T-helper 2 cell treated with Interferon-gamma antibody and Interleukin-4, amounts not matched to agents 5 μg/mL and 100 μg/mL, for 36 hours (primary cell): Measurements from ENCODE around the gene BHMT2.

Experiments
- DNase-seq: peaks from one replicate; pipeline ENCODE4 v3.0.0; 2021; ENCODE audit warnings: low spot score
- H3K27ac Mint-ChIP-seq: one replicate; pipeline ENCODE4 v1.8.0; 2021; ENCODE audit warnings: mild to moderate bottlenecking, mixed read lengths
- H3K27me3 Mint-ChIP-seq: one replicate; pipeline ENCODE4 v1.8.0; 2021; ENCODE audit warnings: low read depth, mixed read lengths
- H3K36me3 Mint-ChIP-seq: one replicate; pipeline ENCODE4 v1.8.0; 2021; ENCODE audit warnings: low read depth, mixed read lengths
- H3K4me1 Mint-ChIP-seq: one replicate; pipeline ENCODE4 v1.8.0; 2021; ENCODE audit warnings: low read depth, mixed read lengths
- H3K4me3 Mint-ChIP-seq: one replicate; pipeline ENCODE4 v1.8.0; 2022; ENCODE audit warnings: mild to moderate bottlenecking, moderate library complexity, mixed read lengths
- H3K9me3 Mint-ChIP-seq: one replicate; pipeline ENCODE4 v1.8.0; 2021; ENCODE audit warnings: mixed read lengths

The BHMT2 gene

GRCh38 chr5:79042188-79042587 is 27.4 kb upstream of the BHMT2 start:
- peaks cover 12% of the 10 kb centered on the region for H3K27me3 Mint-ChIP-seq

GRCh38 chr5:79047199-79047598 is 22.4 kb upstream of the BHMT2 start:
- DNase-seq: no peak
- H3K4me1 Mint-ChIP-seq: no peaks in the 10 kb centered on the region
- peaks cover 28% of the 10 kb centered on the region for H3K27me3 Mint-ChIP-seq
- no peaks in the 10 kb centered on the region for H3K36me3 Mint-ChIP-seq
- H3K9me3 Mint-ChIP-seq: no peaks in the 10 kb centered on the region
- no peak overlapping the region for H3K4me3 Mint-ChIP-seq
- H3K27ac Mint-ChIP-seq: no peak overlapping the region

More at GRCh38 chr5:79042188-79042587, 27.4 kb upstream of the BHMT2 start:
- H3K4me1 Mint-ChIP-seq: no peaks in the 10 kb centered on the region
- H3K36me3 Mint-ChIP-seq: no peaks in the 10 kb centered on the region
- no peak overlapping the region for H3K4me3 Mint-ChIP-seq
- no peak for DNase-seq
- no peaks in the 10 kb centered on the region for H3K9me3 Mint-ChIP-seq
- H3K27ac Mint-ChIP-seq: no peak overlapping the region

- Mint-ChIP-seq H3K27me3 (peaks cover 30% of the 10 kb centered on the region), H3K27ac (no peak overlapping the region), H3K4me3 (no peak overlapping the region), H3K9me3 (no peaks in the 10 kb centered on the region), H3K36me3 (no peaks in the 10 kb centered on the region), H3K4me1 (no peaks in the 10 kb centered on the region)
- no peak for DNase-seq
Observed at GRCh38 chr5:79048437-79048836, 21.1 kb upstream of the BHMT2 start.

- no peaks in the 10 kb centered on the region for H3K9me3 Mint-ChIP-seq
- no peak overlapping the region for H3K4me3 Mint-ChIP-seq
- H3K27ac Mint-ChIP-seq: no peak overlapping the region
- H3K36me3 Mint-ChIP-seq: no peaks in the 10 kb centered on the region
- H3K27me3 Mint-ChIP-seq: peaks cover 29% of the 10 kb centered on the region
- no peak for DNase-seq
- no peaks in the 10 kb centered on the region for H3K4me1 Mint-ChIP-seq
Observed at GRCh38 chr5:79050498-79050897, 19.1 kb upstream of the BHMT2 start.

GRCh38 chr5:79053321-79053720 is 16.2 kb upstream of the BHMT2 start:
- DNase-seq: no peak
- H3K4me3 Mint-ChIP-seq: no peak overlapping the region
- no peaks in the 10 kb centered on the region for H3K9me3 Mint-ChIP-seq
- no peak overlapping the region for H3K27ac Mint-ChIP-seq
- no peaks in the 10 kb centered on the region for H3K36me3 Mint-ChIP-seq
- H3K27me3 Mint-ChIP-seq: peaks cover 20% of the 10 kb centered on the region
- no peaks in the 10 kb centered on the region for H3K4me1 Mint-ChIP-seq

- Mint-ChIP-seq H3K4me3 (no peak overlapping the region), H3K27me3 (peaks cover 12% of the 10 kb centered on the region), H3K9me3 (no peaks in the 10 kb centered on the region), H3K4me1 (no peaks in the 10 kb centered on the region), H3K27ac (no peak overlapping the region), H3K36me3 (no peaks in the 10 kb centered on the region)
- no peak for DNase-seq
Observed at GRCh38 chr5:79055017-79055416, 14.6 kb upstream of the BHMT2 start.

GRCh38 chr5:79056847-79057246 is 12.7 kb upstream of the BHMT2 start:
- Mint-ChIP-seq H3K4me1 (no peaks in the 10 kb centered on the region), H3K36me3 (no peaks in the 10 kb centered on the region), H3K27ac (no peak overlapping the region), H3K4me3 (no peak overlapping the region), H3K27me3 (peaks cover 11% of the 10 kb centered on the region), H3K9me3 (no peaks in the 10 kb centered on the region)
- no peak for DNase-seq

- no peak overlapping the region for H3K27ac Mint-ChIP-seq
- no peak overlapping the region for H3K4me3 Mint-ChIP-seq
- H3K36me3 Mint-ChIP-seq: no peaks in the 10 kb centered on the region
- no peaks in the 10 kb centered on the region for H3K4me1 Mint-ChIP-seq
- no peaks in the 10 kb centered on the region for H3K9me3 Mint-ChIP-seq
- DNase-seq: no peak
- H3K27me3 Mint-ChIP-seq: peaks cover 6% of the 10 kb centered on the region
Observed at GRCh38 chr5:79059674-79060073, 9.9 kb upstream of the BHMT2 start.

GRCh38 chr5:79062436-79062835 is 7.1 kb upstream of the BHMT2 start:
- no peak for DNase-seq
- no peaks in the 10 kb centered on the region for H3K36me3 Mint-ChIP-seq
- no peaks in the 10 kb centered on the region for H3K4me1 Mint-ChIP-seq
- H3K27me3 Mint-ChIP-seq: peaks cover 9% of the 10 kb centered on the region
- H3K9me3 Mint-ChIP-seq: no peaks in the 10 kb centered on the region
- no peak overlapping the region for H3K27ac Mint-ChIP-seq
- H3K4me3 Mint-ChIP-seq: no peak overlapping the region

- H3K36me3 Mint-ChIP-seq: no peaks in the 10 kb centered on the region
- DNase-seq: no peak
- no peak overlapping the region for H3K27ac Mint-ChIP-seq
- no peak overlapping the region for H3K4me3 Mint-ChIP-seq
- peaks cover 41% of the 10 kb centered on the region for H3K27me3 Mint-ChIP-seq
- H3K9me3 Mint-ChIP-seq: no peaks in the 10 kb centered on the region
- no peaks in the 10 kb centered on the region for H3K4me1 Mint-ChIP-seq
Observed at GRCh38 chr5:79070350-79070667, 742 bp downstream of the BHMT2 start.

GRCh38 chr5:79074641-79075040 is 5.1 kb downstream of the BHMT2 start:
- H3K36me3 Mint-ChIP-seq: no peaks in the 10 kb centered on the region
- H3K9me3 Mint-ChIP-seq: no peaks in the 10 kb centered on the region
- no peak overlapping the region for H3K4me3 Mint-ChIP-seq
- H3K4me1 Mint-ChIP-seq: no peaks in the 10 kb centered on the region
- no peak overlapping the region for H3K27ac Mint-ChIP-seq
- peaks cover 25% of the 10 kb centered on the region for H3K27me3 Mint-ChIP-seq
- no peak for DNase-seq

GRCh38 chr5:79075646-79076426 is 6.3 kb downstream of the BHMT2 start:
- no peak for DNase-seq
- no peaks in the 10 kb centered on the region for H3K9me3 Mint-ChIP-seq
- peaks cover 16% of the 10 kb centered on the region for H3K27me3 Mint-ChIP-seq
- H3K36me3 Mint-ChIP-seq: no peaks in the 10 kb centered on the region
- H3K27ac Mint-ChIP-seq: no peak overlapping the region
- no peaks in the 10 kb centered on the region for H3K4me1 Mint-ChIP-seq
- no peak overlapping the region for H3K4me3 Mint-ChIP-seq

- H3K27me3 Mint-ChIP-seq: peaks cover 7% of the 10 kb centered on the region
- H3K36me3 Mint-ChIP-seq: no peaks in the 10 kb centered on the region
- no peaks in the 10 kb centered on the region for H3K4me1 Mint-ChIP-seq
- no peak overlapping the region for H3K27ac Mint-ChIP-seq
- no peak for DNase-seq
- H3K9me3 Mint-ChIP-seq: no peaks in the 10 kb centered on the region
- no peak overlapping the region for H3K4me3 Mint-ChIP-seq
Observed at GRCh38 chr5:79076819-79077218, 7.3 kb downstream of the BHMT2 start.

- no peaks in the 10 kb centered on the region for H3K4me1 Mint-ChIP-seq
Observed at GRCh38 chr5:79077680-79078365, 8.3 kb downstream of the BHMT2 start.

GRCh38 chr5:79080804-79081203 is 11.2 kb downstream of the BHMT2 start:
- Mint-ChIP-seq H3K9me3 (no peaks in the 10 kb centered on the region), H3K36me3 (no peaks in the 10 kb centered on the region), H3K27ac (no peak overlapping the region), H3K27me3 (peaks cover 4% of the 10 kb centered on the region), H3K4me1 (no peaks in the 10 kb centered on the region), H3K4me3 (no peak overlapping the region)
- DNase-seq: no peak

More at GRCh38 chr5:79077680-79078365, 8.3 kb downstream of the BHMT2 start:
- no peak overlapping the region for H3K4me3 Mint-ChIP-seq
- no peaks in the 10 kb centered on the region for H3K27me3 Mint-ChIP-seq
- H3K9me3 Mint-ChIP-seq: no peaks in the 10 kb centered on the region
- no peak for DNase-seq
- H3K36me3 Mint-ChIP-seq: no peaks in the 10 kb centered on the region
- no peak overlapping the region for H3K27ac Mint-ChIP-seq
